CD4-positive, alpha-beta T cell (primary cell): ENCODE measurements around the gene FOXC1. TPM values are rescaled to one million over a fixed set of nuclear protein-coding genes. Genes with fewer than 3 reads are reported as not detected.

Experiments used
- ATAC-seq: fragments of 200-7000 bp; cut with Tn5 transposase; one replicate; pipeline ENCODE4 v1.10.0; 2022; ENCODE audit warnings: mild to moderate bottlenecking; ENCODE audit not compliant: poor library complexity
- CTCF ChIA-PET: fragments of 350-600 bp; sonication (Branson Sonifier 250); formaldehyde crosslinking; loops from one replicate; lab custom pipeline; 2021; ENCODE audit warnings: antibody characterized with exemption, inconsistent platforms; lab: Charles Lee
- POLR2A ChIA-PET: fragments of 350-600 bp; sonication (Branson Sonifier 250); formaldehyde crosslinking; loops from one replicate; lab custom pipeline; 2021; ENCODE audit warnings: antibody characterized with exemption, inconsistent platforms; lab: Charles Lee
- DNase-seq, 14 experiments: peaks; one replicate each; pipeline ENCODE4 v3.0.0-alpha.2; 2013 to 2020; ENCODE audit warnings: mixed read lengths in 2 of 14
- H3K27ac ChIP-seq, 2 donors: one replicate each; pipeline versions ENCODE4 v1.5.1 to v1.7.0; 2013; ENCODE audit warnings: low read length in 2 of 2, low read depth in 1 of 2, mild to moderate bottlenecking in 1 of 2
- H3K27me3 ChIP-seq, 2 experiments: 1 replicate in 1 of 2; 2 replicates in 1 of 2; pipeline versions ENCODE4 v1.6.1 to v1.7.0; 2013; ENCODE audit warnings: low read length in 2 of 2, control low read depth in 1 of 2, mild to moderate bottlenecking in 1 of 2, moderate library complexity in 1 of 2; ENCODE audit not compliant: insufficient read depth in 2 of 2, control insufficient read depth in 1 of 2
- H3K36me3 ChIP-seq: one replicate; pipeline ENCODE4 v1.6.1; 2013; ENCODE audit warnings: low read length, control low read depth; ENCODE audit not compliant: insufficient read depth
- H3K4me1 ChIP-seq: one replicate; pipeline ENCODE4 v1.6.1; 2013; ENCODE audit warnings: low read length, control low read depth; ENCODE audit not compliant: insufficient read depth
- H3K4me3 ChIP-seq: one replicate; pipeline ENCODE4 v1.5.1; 2013; ENCODE audit warnings: mild to moderate bottlenecking, low read length, moderate library complexity
- H3K9me3 ChIP-seq, 2 experiments: 1 replicate in 1 of 2; 2 replicates in 1 of 2; pipeline versions ENCODE4 v1.6.1 to v1.7.0; 2013; ENCODE audit warnings: low read length in 2 of 2, mild to moderate bottlenecking in 2 of 2, control low read depth in 1 of 2, moderate library complexity in 1 of 2; ENCODE audit not compliant: control insufficient read depth in 1 of 2, insufficient read depth in 1 of 2
- H3K27ac Mint-ChIP-seq: one replicate; pipeline ENCODE4 v1.8.0; 2020; ENCODE audit warnings: mixed read lengths
- H3K27me3 Mint-ChIP-seq: one replicate; pipeline ENCODE4 v1.8.0; 2021; ENCODE audit warnings: mixed read lengths
- H3K36me3 Mint-ChIP-seq: one replicate; pipeline ENCODE4 v1.8.0; 2021; ENCODE audit warnings: low read depth, mixed read lengths
- H3K4me1 Mint-ChIP-seq: one replicate; pipeline ENCODE4 v1.8.0; 2021; ENCODE audit warnings: low read depth, mixed read lengths
- H3K4me3 Mint-ChIP-seq: one replicate; pipeline ENCODE4 v1.8.0; 2020; ENCODE audit warnings: mild to moderate bottlenecking, mixed read lengths
- H3K9me3 Mint-ChIP-seq: one replicate; pipeline ENCODE4 v1.8.0; 2020; ENCODE audit warnings: mixed read lengths
- intact Hi-C, 2 experiments: fragments of 100-400 bp; cut with DNase I in 1 of 2; cut with micrococcal nuclease in 1 of 2; formaldehyde crosslinking; loops; one replicate each; pipeline versions ENCODE4 v1.15.1 to v1.9.0; 2023 to 2025; cut with DNase I, micrococcal nuclease
- total RNA-seq, 174 experiments: library from RNA in 2 of 174; stranded (reverse) in 2 of 174; gene quantifications; one replicate each; pipeline ENCODE4 v1.2.3 and lab custom pipeline; 2021 to 2026
- TF ChIP-seq, protein P1 (sequence below): fragments of 200-600 bp; IDR thresholded peaks from one replicate; pipeline ENCODE4 v1.8.0; 2022; ENCODE audit warnings: antibody characterized with exemption, mild to moderate bottlenecking

The FOXC1 gene
- total RNA-seq, 2 experiments from 2014 or later: not detected

DNA sequence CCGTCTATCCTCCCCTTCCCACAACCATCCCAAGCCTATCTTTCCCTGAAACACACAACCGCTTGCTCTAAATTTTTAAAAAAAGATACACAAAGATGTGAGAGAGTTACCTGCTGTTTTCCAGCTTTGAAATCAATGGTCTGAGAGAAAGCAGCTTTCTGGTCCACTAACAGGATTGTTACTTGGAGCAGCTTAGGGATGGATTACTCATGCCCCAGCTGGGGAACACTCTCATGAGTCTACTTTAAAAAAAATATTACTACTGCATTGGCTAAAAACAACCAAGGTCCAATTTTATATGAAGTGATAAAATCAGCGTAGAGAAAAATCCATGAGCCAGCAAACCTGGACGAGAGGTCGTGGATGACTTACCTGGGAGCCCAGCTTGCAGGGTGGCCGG lies 29.6 kb upstream of the FOXC1 start:
- Mint-ChIP-seq H3K27ac (no peak overlapping the region), H3K4me3 (no peak overlapping the region), H3K9me3 (no peaks in the 10 kb centered on the region), H3K27me3 (peaks cover 4% of the 10 kb centered on the region), H3K36me3 (no peaks in the 10 kb centered on the region), H3K4me1 (no peaks in the 10 kb centered on the region)
- TF ChIP-seq, protein P1, sequence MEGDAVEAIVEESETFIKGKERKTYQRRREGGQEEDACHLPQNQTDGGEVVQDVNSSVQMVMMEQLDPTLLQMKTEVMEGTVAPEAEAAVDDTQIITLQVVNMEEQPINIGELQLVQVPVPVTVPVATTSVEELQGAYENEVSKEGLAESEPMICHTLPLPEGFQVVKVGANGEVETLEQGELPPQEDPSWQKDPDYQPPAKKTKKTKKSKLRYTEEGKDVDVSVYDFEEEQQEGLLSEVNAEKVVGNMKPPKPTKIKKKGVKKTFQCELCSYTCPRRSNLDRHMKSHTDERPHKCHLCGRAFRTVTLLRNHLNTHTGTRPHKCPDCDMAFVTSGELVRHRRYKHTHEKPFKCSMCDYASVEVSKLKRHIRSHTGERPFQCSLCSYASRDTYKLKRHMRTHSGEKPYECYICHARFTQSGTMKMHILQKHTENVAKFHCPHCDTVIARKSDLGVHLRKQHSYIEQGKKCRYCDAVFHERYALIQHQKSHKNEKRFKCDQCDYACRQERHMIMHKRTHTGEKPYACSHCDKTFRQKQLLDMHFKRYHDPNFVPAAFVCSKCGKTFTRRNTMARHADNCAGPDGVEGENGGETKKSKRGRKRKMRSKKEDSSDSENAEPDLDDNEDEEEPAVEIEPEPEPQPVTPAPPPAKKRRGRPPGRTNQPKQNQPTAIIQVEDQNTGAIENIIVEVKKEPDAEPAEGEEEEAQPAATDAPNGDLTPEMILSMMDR: no peak
- ATAC-seq: no peak
- intact Hi-C loops: no loop called here
- POLR2A ChIA-PET: no interaction called here
- Histone ChIP-seq H3K4me1 (no peaks in the 10 kb centered on the region), H3K27ac (no peak overlapping the region), H3K9me3 (no peaks in the 10 kb centered on the region), H3K27me3 (no peaks in the 10 kb centered on the region), H3K4me3 (no peak overlapping the region), H3K36me3 (no peaks in the 10 kb centered on the region)
- no peak for DNase-seq
- CTCF ChIA-PET: no interaction called here

DNA sequence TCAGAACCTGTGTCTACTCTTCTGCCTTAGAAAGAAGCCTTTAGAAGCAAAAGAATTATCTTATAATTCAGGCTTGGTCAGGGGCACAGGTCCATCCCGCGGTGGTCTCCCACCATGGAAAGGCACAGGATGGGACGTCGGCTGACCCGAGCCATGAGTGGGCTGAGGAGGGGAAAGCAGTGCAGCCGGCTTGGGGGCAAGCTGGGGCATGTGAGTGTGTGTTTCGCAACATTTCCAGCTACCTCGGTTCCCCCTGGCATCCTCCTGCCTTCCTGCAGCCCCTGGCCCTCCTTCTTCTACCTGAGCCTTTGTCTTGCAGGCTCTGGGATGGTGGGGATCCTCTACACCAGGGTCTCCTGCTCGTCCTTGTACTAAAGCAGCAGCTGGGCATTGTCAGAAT lies 29.1 kb upstream of the FOXC1 start:
- ChIA-PET POLR2A (no interaction called here), CTCF (no interaction called here)
- no peaks in the 10 kb centered on the region for H3K9me3 ChIP-seq
- TF ChIP-seq, protein P1: no peak
- no peak overlapping the region for H3K27ac ChIP-seq
- H3K9me3 Mint-ChIP-seq: no peaks in the 10 kb centered on the region
- H3K4me3 ChIP-seq: no peak overlapping the region
- no peaks in the 10 kb centered on the region for H3K27me3 ChIP-seq
- no peak for DNase-seq
- H3K4me3 Mint-ChIP-seq: no peak overlapping the region
- no peak overlapping the region for H3K27ac Mint-ChIP-seq
- H3K36me3 ChIP-seq: no peaks in the 10 kb centered on the region
- H3K36me3 Mint-ChIP-seq: no peaks in the 10 kb centered on the region
- no peaks in the 10 kb centered on the region for H3K4me1 Mint-ChIP-seq
- H3K27me3 Mint-ChIP-seq: peaks cover 4% of the 10 kb centered on the region
- intact Hi-C loops: no loop called here
- no peak for ATAC-seq
- no peaks in the 10 kb centered on the region for H3K4me1 ChIP-seq

DNA sequence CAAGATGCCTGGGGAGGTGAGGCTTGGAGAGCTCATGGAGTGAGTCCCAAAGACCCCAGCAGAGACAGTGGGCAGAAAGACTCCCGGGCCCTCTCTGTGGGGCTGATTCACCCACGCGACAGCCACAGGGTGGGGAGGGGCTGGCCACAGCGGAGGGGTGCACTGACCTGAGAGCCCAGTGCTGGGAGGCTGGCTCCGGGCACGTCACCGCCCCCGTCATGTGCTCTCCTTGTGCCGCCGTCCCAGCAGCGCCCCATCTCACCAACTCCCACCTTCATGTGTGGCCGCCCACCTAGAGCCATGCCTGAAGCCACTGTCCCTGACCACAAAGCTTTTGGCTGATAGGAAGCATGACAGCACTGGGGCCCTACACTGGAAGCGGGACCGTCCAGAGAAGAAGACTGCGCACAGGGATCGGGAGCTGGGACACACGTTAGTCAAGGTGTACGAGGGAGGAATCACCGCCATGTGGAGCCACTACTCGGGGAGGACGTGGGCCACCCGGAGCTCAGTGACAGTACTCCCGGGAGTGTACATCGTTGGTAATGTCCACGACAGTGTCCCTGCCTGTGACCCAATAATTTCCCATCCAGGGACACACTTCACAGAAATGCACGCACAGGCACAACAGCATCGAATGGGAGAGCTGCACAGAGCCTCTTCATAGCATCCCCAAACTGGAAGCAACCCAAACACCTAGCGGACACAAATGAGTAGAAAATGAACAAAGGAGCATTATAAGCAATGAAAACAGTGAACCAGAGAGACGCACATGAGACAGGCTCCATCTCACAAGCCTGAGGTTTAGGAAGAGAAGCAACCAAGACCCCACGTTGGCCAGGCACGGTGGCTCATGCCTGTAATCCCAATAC lies 28.4 kb upstream of the FOXC1 start:
- Histone ChIP-seq H3K9me3 (no peaks in the 10 kb centered on the region), H3K27ac (no peak overlapping the region), H3K27me3 (no peaks in the 10 kb centered on the region), H3K4me1 (no peaks in the 10 kb centered on the region), H3K36me3 (no peaks in the 10 kb centered on the region), H3K4me3 (no peak overlapping the region)
- H3K9me3 Mint-ChIP-seq: no peaks in the 10 kb centered on the region
- intact Hi-C loops: no loop called here
- peaks cover 7% of the 10 kb centered on the region for H3K27me3 Mint-ChIP-seq
- POLR2A ChIA-PET: no interaction called here
- no peaks in the 10 kb centered on the region for H3K36me3 Mint-ChIP-seq
- DNase-seq: no peak
- CTCF ChIA-PET: no interaction called here
- no peak overlapping the region for H3K27ac Mint-ChIP-seq
- no peak for ATAC-seq
- no peak overlapping the region for H3K4me3 Mint-ChIP-seq
- no peaks in the 10 kb centered on the region for H3K4me1 Mint-ChIP-seq
- TF ChIP-seq, protein P1: no peak
